ENCODE results near the gene GPRIN3. TPM values are rescaled to one million over a fixed set of nuclear protein-coding genes. Genes with fewer than 3 reads are reported as not detected.
A peak's percentile ranks its signal among the peaks of the same experiment; 100 is the strongest.

The GPRIN3 gene
- total and polyA plus RNA-seq, 8 donors: 1.6 to 14.1 (median 2.5) TPM

- H3K27ac ChIP-seq: no peak overlapping the region
- H3K4me1 ChIP-seq: peaks cover 2 to 19% of the 10 kb centered on the region in 2 donors
- H3K9me3 ChIP-seq: no peaks in the 10 kb centered on the region
- no peaks in the 10 kb centered on the region for H3K27me3 ChIP-seq
- ATAC-seq: no peak
- intact Hi-C loops (cut with DNase I): no loop called here
- H3K4me3 ChIP-seq: no peak overlapping the region
- DNase-seq: no peak
- TF ChIP-seq, protein P1, sequence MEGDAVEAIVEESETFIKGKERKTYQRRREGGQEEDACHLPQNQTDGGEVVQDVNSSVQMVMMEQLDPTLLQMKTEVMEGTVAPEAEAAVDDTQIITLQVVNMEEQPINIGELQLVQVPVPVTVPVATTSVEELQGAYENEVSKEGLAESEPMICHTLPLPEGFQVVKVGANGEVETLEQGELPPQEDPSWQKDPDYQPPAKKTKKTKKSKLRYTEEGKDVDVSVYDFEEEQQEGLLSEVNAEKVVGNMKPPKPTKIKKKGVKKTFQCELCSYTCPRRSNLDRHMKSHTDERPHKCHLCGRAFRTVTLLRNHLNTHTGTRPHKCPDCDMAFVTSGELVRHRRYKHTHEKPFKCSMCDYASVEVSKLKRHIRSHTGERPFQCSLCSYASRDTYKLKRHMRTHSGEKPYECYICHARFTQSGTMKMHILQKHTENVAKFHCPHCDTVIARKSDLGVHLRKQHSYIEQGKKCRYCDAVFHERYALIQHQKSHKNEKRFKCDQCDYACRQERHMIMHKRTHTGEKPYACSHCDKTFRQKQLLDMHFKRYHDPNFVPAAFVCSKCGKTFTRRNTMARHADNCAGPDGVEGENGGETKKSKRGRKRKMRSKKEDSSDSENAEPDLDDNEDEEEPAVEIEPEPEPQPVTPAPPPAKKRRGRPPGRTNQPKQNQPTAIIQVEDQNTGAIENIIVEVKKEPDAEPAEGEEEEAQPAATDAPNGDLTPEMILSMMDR (IDR thresholded peaks at IDR 0.05): no peak
- H3K36me3 ChIP-seq: no peaks in the 10 kb centered on the region
These were observed 18.3 kb downstream of the GPRIN3 start for GRCh38 chr4:89289312-89289711.

DNA sequence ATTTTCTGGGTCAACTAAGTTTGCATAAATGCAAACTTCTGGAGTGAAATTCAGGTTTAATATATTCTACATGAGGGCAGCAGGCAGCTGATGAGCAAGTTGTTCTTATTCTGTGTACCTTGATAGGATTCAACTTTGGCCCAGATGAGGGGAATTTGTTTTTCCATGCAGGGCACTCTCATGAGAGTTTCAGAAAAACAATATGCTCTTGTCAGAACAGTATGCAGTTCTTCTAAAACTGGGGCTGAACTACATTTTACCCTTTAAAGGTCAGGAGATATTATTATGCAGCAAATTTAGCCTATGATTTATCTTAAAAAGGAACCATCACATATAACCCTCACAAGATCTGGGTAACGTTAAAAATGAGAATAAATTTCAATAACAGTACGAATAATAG is 19.2 kb downstream of the GPRIN3 start:
- TF ChIP-seq, protein P1 (IDR thresholded peaks at IDR 0.05): no peak
- intact Hi-C loops (cut with DNase I): no loop called here
- no peaks in the 10 kb centered on the region for H3K36me3 ChIP-seq
- H3K27ac ChIP-seq: no peak overlapping the region
- peaks cover 2 to 24% of the 10 kb centered on the region in 2 donors for H3K4me1 ChIP-seq
- no peak for ATAC-seq
- no peak overlapping the region for H3K4me3 ChIP-seq
- DNase-seq: no peak
- no peaks in the 10 kb centered on the region for H3K27me3 ChIP-seq
- H3K9me3 ChIP-seq: no peaks in the 10 kb centered on the region

DNA sequence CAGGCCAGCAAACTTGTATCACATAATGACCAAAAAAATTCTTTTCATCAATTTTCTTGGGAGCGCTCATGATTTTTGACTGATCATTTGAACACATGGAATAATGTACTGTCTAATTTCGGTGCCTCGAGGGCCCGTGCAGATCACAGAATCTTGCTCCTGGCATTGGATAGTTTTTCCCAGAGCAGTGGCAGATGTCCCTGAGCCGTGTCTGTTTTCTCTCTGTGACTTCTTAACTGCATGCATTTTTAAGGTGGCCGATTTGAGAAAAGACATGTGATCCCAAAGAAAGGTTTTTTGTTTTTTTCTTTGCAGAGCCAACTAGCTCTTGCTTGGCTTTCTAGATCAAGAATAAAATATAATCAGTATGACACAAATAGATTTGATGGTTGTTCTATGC is 19.7 kb downstream of the GPRIN3 start:
- no peak for DNase-seq
- no peak overlapping the region for H3K4me3 ChIP-seq
- no peak for ATAC-seq
- H3K27me3 ChIP-seq: no peaks in the 10 kb centered on the region
- H3K4me1 ChIP-seq: peaks cover 2 to 25% of the 10 kb centered on the region in 2 donors
- TF ChIP-seq, protein P1 (IDR thresholded peaks at IDR 0.05): no peak
- no peak overlapping the region for H3K27ac ChIP-seq
- H3K9me3 ChIP-seq: no peaks in the 10 kb centered on the region
- H3K36me3 ChIP-seq: no peaks in the 10 kb centered on the region
- intact Hi-C loops (cut with DNase I): no loop called here

- intact Hi-C loops (cut with DNase I): no loop called here
- peak overlapping the region in 1 of 2 donors; percentile 39 for H3K27ac ChIP-seq
These were observed 21.9 kb downstream of the GPRIN3 start for GRCh38 chr4:89285745-89286144.

GRCh38 chr4:89284828-89285227 is 22.8 kb downstream of the GPRIN3 start:
- intact Hi-C loops (cut with DNase I): no loop called here
- peak overlapping the region in 1 of 2 donors; percentile 56 for H3K27ac ChIP-seq
- ATAC-seq (peak; percentile 69), DNase-seq (no peak)
- H3K9me3 ChIP-seq: no peaks in the 10 kb centered on the region
- peaks cover 2 to 25% of the 10 kb centered on the region in 2 donors for H3K4me1 ChIP-seq
- TF ChIP-seq, protein P1 (IDR thresholded peaks at IDR 0.05): no peak
- H3K36me3 ChIP-seq: no peaks in the 10 kb centered on the region
- no peaks in the 10 kb centered on the region for H3K27me3 ChIP-seq
- no peak overlapping the region for H3K4me3 ChIP-seq

More at GRCh38 chr4:89285745-89286144, 21.9 kb downstream of the GPRIN3 start:
- TF ChIP-seq, protein P1 (IDR thresholded peaks at IDR 0.05): no peak
- H3K36me3 ChIP-seq: no peaks in the 10 kb centered on the region
- no peak overlapping the region for H3K4me3 ChIP-seq
- no peak for DNase-seq
- no peaks in the 10 kb centered on the region for H3K9me3 ChIP-seq
- ATAC-seq: no peak
- no peaks in the 10 kb centered on the region for H3K27me3 ChIP-seq
- H3K4me1 ChIP-seq: peaks cover 2 to 25% of the 10 kb centered on the region in 2 donors

All from left lung (tissue), 10 donors.